HG03432 (cell line): ENCODE results near the gene YTHDF1.

ENCODE experiments used
- ATAC-seq: cut with Tn5 transposase; IDR thresholded peaks from one replicate; pipeline ENCODE4 v1.9.1; 2021; ENCODE audit warnings: mild to moderate bottlenecking, moderate library complexity; ENCODE audit not compliant: unreplicated experiment

YTHDF1 gene

GRCh38 chr20:63248835-63249591 lies 33.1 kb upstream of the YTHDF1 start:
- ATAC-seq: no peak

- no peak for ATAC-seq
Observed at GRCh38 chr20:63247671-63248228, 31.8 kb upstream of the YTHDF1 start.

- no peak for ATAC-seq
Observed at GRCh38 chr20:63246490-63247288, 30.8 kb upstream of the YTHDF1 start.

GRCh38 chr20:63244468-63244867 lies 28.5 kb upstream of the YTHDF1 start:
- ATAC-seq: no peak

- ATAC-seq: no peak
Observed at GRCh38 chr20:63243604-63244247, 27.8 kb upstream of the YTHDF1 start.

GRCh38 chr20:63242736-63243135 lies 26.8 kb upstream of the YTHDF1 start:
- ATAC-seq: no peak

GRCh38 chr20:63241272-63241671 lies 25.3 kb upstream of the YTHDF1 start:
- ATAC-seq: no peak

GRCh38 chr20:63240004-63240403 lies 24.1 kb upstream of the YTHDF1 start:
- no peak for ATAC-seq

GRCh38 chr20:63239431-63239830 lies 23.5 kb upstream of the YTHDF1 start:
- no peak for ATAC-seq

- ATAC-seq: no peak
Observed at GRCh38 chr20:63238514-63239125, 22.7 kb upstream of the YTHDF1 start.

- no peak for ATAC-seq
Observed at GRCh38 chr20:63238031-63238430, 22.1 kb upstream of the YTHDF1 start.

GRCh38 chr20:63236116-63236837 lies 20.3 kb upstream of the YTHDF1 start:
- ATAC-seq: no peak

- ATAC-seq: no peak
Observed at GRCh38 chr20:63235399-63235983, 19.6 kb upstream of the YTHDF1 start, which contains the start of gene BIRC7. Gene BIRC7 (plus strand): TSS chr20:63235905. CDS start chr20:63236097, 192 bp downstream.

GRCh38 chr20:63234693-63235398 lies 18.9 kb upstream of the YTHDF1 start:
- no peak for ATAC-seq

- ATAC-seq: no peak
Observed at GRCh38 chr20:63233924-63234323, 18.0 kb upstream of the YTHDF1 start.

GRCh38 chr20:63233061-63233344 lies 17.1 kb upstream of the YTHDF1 start:
- no peak for ATAC-seq

GRCh38 chr20:63232235-63233060 lies 16.5 kb upstream of the YTHDF1 start:
- ATAC-seq: no peak

- ATAC-seq: no peak
Observed at GRCh38 chr20:63230800-63231268, 14.9 kb upstream of the YTHDF1 start.
